Muscle of leg (tissue), 11 donors: Measurements from ENCODE around the gene COBL. TPM values are rescaled to one million over a fixed set of nuclear protein-coding genes. Genes with fewer than 3 reads are reported as not detected.

Source experiments
- DNase-seq: peaks from one replicate; pipeline ENCODE4 v3.0.0; 2013
- H3K27ac ChIP-seq: one replicate; pipeline ENCODE4 v1.5.1; 2013; ENCODE audit warnings: mild to moderate bottlenecking, low read length, control low read depth
- H3K27me3 ChIP-seq: one replicate; pipeline ENCODE4 v1.6.1; 2013; ENCODE audit warnings: low read length; ENCODE audit not compliant: control insufficient read depth, insufficient read depth
- H3K36me3 ChIP-seq: one replicate; pipeline ENCODE4 v1.6.1; 2013; ENCODE audit warnings: low read length; ENCODE audit not compliant: control insufficient read depth, insufficient read depth
- H3K4me1 ChIP-seq: one replicate; pipeline ENCODE4 v1.6.1; 2013; ENCODE audit warnings: low read length; ENCODE audit not compliant: control insufficient read depth, insufficient read depth
- H3K4me3 ChIP-seq: one replicate; pipeline ENCODE4 v1.5.1; 2013; ENCODE audit warnings: low read length, control low read depth
- H3K9me3 ChIP-seq: replicated peaks from 2 replicates; pipeline ENCODE4 v1.6.1; 2013; ENCODE audit warnings: low read depth, low read length; ENCODE audit not compliant: control insufficient read depth
- WGBS: methylation state at CpG from one replicate; pipeline ENCODE4 v1.1.5; 2013; ENCODE audit warnings: missing lambda C conversion rate; ENCODE audit not compliant: insufficient coverage; 5-methylcytosine and 5-hydroxymethylcytosine counted together
- polyA plus RNA-seq, 8 donors: library from polyadenylated mRNA; unstranded; fragments of 120-200 nt; gene quantifications; one replicate each; pipeline versions ENCODE4 v1.2.1 to v1.2.3, GENCODE V29; 2013; ENCODE audit warnings: inconsistent platforms in 1 of 8, low replicate concordance in 1 of 8; ENCODE audit not compliant: insufficient read length in 8 of 8, insufficient read depth in 1 of 8
- total RNA-seq: library from RNA; stranded (reverse); fragments of 120-200 nt; gene quantifications from one replicate; pipeline ENCODE4 v1.2.4, GENCODE V29; 2013

COBL gene
- total and polyA plus RNA-seq, 9 donors: 60.6 to 122 (median 94.2) TPM

GRCh38 chr7:51308696-51309095 lies 7.9 kb downstream of the COBL start:
- no peaks in the 10 kb centered on the region for H3K36me3 ChIP-seq
- H3K9me3 ChIP-seq: no peaks in the 10 kb centered on the region
- H3K4me1 ChIP-seq: peaks cover 14% of the 10 kb centered on the region
- H3K4me3 ChIP-seq: no peak overlapping the region
- no peak for DNase-seq
- WGBS: no CpG with 5 or more reads among the region's 5 CpGs
- no peak overlapping the region for H3K27ac ChIP-seq
- H3K27me3 ChIP-seq: peaks cover 2% of the 10 kb centered on the region

DNA sequence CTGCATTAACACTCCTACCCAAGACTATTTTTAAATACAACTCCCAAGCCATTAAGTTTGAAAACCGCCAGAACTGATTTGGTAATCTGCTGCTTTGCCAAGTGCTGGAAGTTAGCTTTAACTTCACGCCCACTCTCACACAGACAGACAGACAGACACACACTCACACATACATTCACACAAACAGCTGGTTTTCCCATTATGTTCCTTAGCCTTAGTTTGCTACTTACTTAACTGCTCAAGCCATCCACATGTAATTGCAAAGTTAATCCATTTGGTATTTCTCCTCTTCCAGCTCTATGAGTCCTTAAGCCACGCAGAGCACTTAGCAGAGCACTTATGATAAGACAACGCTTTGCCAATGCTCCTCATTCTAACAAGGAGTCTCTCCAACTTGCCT lies 8.3 kb downstream of the COBL start:
- peak; percentile 60 for DNase-seq
- H3K27ac ChIP-seq: no peak overlapping the region
- 14% methylated on average over 2 of the region's 4 CpGs for WGBS

GRCh38 chr7:51307651-51308210 lies 8.9 kb downstream of the COBL start:
- Histone ChIP-seq H3K27me3 (peaks cover 2% of the 10 kb centered on the region), H3K9me3 (no peaks in the 10 kb centered on the region), H3K4me1 (peaks cover 16% of the 10 kb centered on the region), H3K4me3 (no peak overlapping the region), H3K27ac (no peak overlapping the region), H3K36me3 (no peaks in the 10 kb centered on the region)
- no peak for DNase-seq
- no CpG with 5 or more reads among the region's 8 CpGs for WGBS

More for the DNA sequence above, 8.3 kb downstream of the COBL start:
- Histone ChIP-seq H3K4me1 (peaks cover 14% of the 10 kb centered on the region), H3K4me3 (no peak overlapping the region), H3K27me3 (peaks cover 2% of the 10 kb centered on the region), H3K9me3 (no peaks in the 10 kb centered on the region), H3K36me3 (no peaks in the 10 kb centered on the region)

DNA sequence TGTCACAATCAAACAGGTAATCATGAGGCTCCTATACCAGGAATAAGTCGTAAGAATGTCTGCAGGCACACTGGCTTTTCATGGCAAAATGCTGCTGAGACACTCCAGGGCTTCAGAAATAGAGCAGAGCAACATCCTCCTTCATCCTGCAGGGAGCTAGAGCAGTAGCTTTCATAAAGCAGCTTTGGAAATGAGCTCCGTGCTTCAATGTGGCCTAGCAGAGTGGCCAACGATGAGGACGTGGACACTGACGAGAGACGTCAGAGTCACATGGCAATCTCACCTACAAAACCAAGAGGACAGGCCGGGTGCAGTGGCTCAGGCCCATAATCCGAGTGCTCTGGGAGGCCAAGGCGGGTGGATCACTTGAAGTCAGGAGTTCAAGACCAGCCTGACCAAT lies 9.8 kb downstream of the COBL start:
- H3K36me3 ChIP-seq: no peaks in the 10 kb centered on the region
- WGBS: 82% methylated on average over 8 of the region's 9 CpGs

GRCh38 chr7:51304729-51305128 lies 11.9 kb downstream of the COBL start:
- Histone ChIP-seq H3K4me3 (no peak overlapping the region), H3K9me3 (no peaks in the 10 kb centered on the region), H3K4me1 (peaks cover 16% of the 10 kb centered on the region), H3K27me3 (peaks cover under 1% of the 10 kb centered on the region), H3K36me3 (no peaks in the 10 kb centered on the region), H3K27ac (no peak overlapping the region)
- WGBS: 65% methylated on average over 4 of the region's 6 CpGs
- no peak for DNase-seq

More for the DNA sequence above, 9.8 kb downstream of the COBL start:
- H3K27me3 ChIP-seq: peaks cover 2% of the 10 kb centered on the region
- peaks cover 16% of the 10 kb centered on the region for H3K4me1 ChIP-seq
- no peak overlapping the region for H3K4me3 ChIP-seq
- DNase-seq: no peak
- no peaks in the 10 kb centered on the region for H3K9me3 ChIP-seq
- H3K27ac ChIP-seq: no peak overlapping the region

- 94% methylated on average over 2 of the region's 10 CpGs for WGBS
- Histone ChIP-seq H3K36me3 (no peaks in the 10 kb centered on the region), H3K4me3 (no peak overlapping the region), H3K27me3 (no peaks in the 10 kb centered on the region), H3K9me3 (no peaks in the 10 kb centered on the region), H3K4me1 (peaks cover 5% of the 10 kb centered on the region), H3K27ac (no peak overlapping the region)
- DNase-seq: no peak
Measured at GRCh38 chr7:51303142-51303525, 13.5 kb downstream of the COBL start.

DNA sequence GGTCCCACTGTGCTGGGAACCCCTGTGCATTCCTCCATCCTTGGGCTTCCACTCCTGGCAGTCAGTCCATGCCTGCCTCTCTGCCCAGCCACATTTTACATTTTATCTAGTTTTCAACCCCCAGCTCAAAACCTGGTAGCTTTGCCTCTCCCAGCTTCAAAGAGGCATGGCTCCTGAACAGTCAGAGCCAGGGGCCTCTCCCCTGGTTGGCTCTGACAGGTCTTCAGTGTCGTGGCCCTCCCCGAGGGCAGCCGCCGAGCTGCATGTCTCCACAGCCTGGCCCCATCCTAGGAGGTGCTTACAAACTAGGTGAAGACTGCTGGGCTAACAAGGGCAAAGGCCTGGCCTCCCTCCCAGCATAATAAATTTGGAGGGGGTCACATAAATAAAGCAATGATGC lies 14.8 kb downstream of the COBL start:
- H3K27me3 ChIP-seq: no peaks in the 10 kb centered on the region
- H3K27ac ChIP-seq: no peak overlapping the region

DNA sequence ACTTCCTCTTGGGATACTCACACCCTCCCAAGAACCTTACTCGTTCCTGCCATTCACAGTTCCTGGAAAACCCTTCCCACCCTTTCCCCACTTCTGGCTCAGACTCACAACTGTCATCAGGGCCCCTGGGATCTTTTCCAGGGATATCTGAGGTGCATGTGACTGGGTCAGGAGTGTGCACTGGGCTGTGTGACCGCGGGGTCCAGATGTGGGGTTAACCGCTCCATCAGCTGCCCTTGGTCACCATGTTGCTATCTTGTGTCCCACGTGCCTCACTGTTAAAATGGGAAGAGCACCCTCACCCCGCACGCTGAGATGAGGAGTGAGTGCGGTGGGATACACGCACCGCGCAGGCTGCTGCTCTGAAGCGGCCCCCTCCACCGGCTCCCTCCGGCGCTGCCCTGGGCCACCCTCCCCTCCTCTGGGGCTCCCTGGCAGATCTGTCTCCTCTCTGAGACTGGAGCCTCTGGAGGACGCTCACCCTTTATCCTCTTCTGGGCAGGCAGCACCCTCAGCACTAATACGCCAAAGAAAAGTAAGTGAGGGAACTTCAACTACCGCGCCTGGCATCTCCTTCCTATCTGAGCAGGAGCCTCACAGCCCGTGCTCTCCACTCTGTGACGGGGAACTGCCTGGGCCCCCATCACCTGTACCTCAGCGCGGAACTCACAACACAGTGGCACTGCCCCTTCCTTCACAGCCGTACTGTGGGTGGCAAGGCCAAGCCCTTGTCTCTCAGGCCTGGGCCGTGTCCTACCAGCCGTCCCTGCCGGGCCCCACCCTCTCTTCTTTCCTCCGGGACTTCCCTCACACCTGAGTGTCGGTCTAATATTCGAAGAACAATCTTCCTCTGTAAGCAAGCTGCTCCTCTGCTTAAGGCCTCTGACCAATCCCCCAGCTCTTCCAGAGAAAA lies 15.6 kb downstream of the COBL start:
- WGBS: 92% methylated on average over 24 of the region's 30 CpGs
- no peaks in the 10 kb centered on the region for H3K27me3 ChIP-seq
- H3K4me3 ChIP-seq: no peak overlapping the region
- no peaks in the 10 kb centered on the region for H3K9me3 ChIP-seq
- H3K4me1 ChIP-seq: peaks cover 5% of the 10 kb centered on the region
- H3K36me3 ChIP-seq: no peaks in the 10 kb centered on the region
- no peak overlapping the region for H3K27ac ChIP-seq
- no peak for DNase-seq

More for the DNA sequence above, 14.8 kb downstream of the COBL start:
- no CpG with 5 or more reads among the region's 4 CpGs for WGBS
- H3K4me1 ChIP-seq: peaks cover 5% of the 10 kb centered on the region
- no peaks in the 10 kb centered on the region for H3K36me3 ChIP-seq
- H3K4me3 ChIP-seq: no peak overlapping the region
- DNase-seq: no peak
- H3K9me3 ChIP-seq: no peaks in the 10 kb centered on the region

DNA sequence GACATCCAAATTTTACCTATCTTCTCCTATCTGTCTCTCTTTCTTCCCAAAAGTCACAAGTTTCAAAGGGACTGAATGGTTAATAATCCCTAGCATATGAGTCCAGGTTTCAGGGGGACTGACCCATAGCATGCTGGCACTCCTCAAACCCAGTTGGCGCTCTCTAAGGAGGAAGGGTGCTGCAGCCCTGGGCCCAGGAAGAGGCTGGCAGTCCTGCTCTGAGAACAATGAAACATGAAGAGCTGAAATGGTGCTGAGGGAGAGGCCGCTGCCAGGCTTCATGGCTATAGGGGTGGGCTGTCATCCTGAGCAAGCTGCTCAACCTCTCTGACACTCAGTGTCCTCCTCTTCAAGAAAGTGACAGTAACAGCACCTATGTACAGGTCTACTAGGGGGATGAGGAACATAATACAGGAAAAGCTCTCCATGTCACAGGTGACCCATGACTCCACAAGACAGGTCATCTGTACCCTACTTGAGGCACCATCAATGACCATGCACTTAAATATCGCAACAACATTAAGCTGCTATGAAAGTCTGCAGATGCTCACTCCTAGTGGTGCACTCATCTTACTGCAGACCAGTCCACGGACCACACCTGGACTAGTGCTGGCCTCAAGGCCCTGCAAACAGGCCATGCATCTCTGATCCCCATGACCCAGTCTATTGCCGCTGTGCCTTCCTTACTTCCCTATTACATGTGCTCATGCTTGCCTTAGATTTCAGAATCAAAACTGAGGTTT lies 17.0 kb downstream of the COBL start:
- Histone ChIP-seq H3K4me3 (no peak overlapping the region), H3K4me1 (peaks cover 5% of the 10 kb centered on the region), H3K9me3 (no peaks in the 10 kb centered on the region), H3K36me3 (no peaks in the 10 kb centered on the region), H3K27ac (no peak overlapping the region), H3K27me3 (no peaks in the 10 kb centered on the region)
- no peak for DNase-seq
- 81% methylated on average over 3 of the region's 5 CpGs for WGBS

- Histone ChIP-seq H3K27ac (no peak overlapping the region), H3K4me1 (peaks cover 5% of the 10 kb centered on the region), H3K36me3 (no peaks in the 10 kb centered on the region), H3K27me3 (no peaks in the 10 kb centered on the region), H3K9me3 (no peaks in the 10 kb centered on the region), H3K4me3 (no peak overlapping the region)
- 83% methylated on average over 2 of the region's 5 CpGs for WGBS
- DNase-seq: no peak
Measured at GRCh38 chr7:51298912-51299311, 17.7 kb downstream of the COBL start.
